ENCODE measurements around the gene CBY2.
"Not testable (repeated sequence)": the region's sequence is repeated elsewhere in the genome, so short reads cannot be mapped to it uniquely, and the experiment has no call there.

Gene CBY2, protein sequence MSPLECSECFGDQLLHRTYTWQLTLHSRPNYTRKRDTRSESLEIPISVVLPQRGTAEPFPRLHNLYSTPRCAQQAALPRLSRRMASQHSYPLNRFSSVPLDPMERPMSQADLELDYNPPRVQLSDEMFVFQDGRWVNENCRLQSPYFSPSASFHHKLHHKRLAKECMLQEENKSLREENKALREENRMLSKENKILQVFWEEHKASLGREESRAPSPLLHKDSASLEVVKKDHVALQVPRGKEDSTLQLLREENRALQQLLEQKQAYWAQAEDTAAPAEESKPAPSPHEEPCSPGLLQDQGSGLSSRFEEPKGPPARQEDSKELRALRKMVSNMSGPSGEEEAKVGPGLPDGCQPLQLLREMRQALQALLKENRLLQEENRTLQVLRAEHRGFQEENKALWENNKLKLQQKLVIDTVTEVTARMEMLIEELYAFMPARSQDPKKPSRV

DNA sequence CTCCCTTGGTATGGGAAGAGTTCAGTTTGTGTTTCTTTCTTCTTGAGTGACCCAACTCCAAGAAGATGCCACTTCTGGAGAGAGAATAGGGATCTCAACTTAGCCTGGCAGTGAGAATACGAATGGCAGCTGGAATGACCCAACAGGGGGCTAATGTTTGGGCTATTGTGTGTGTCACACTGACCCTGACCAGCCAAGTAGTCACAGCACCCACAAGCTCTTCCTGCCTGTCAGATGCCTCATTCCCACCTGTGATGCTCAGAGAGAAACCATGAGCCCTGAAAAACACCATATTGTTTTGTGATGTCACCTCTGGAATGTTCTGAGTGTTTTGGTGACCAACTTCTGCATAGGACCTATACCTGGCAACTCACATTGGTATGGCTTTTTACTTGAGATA is at the start of gene CBY2:
TSS of gene CBY2 (plus strand) at position 233 of the 400 bp plus-strand sequence. CDS start at position 304, 71 bp downstream.
- no peak for DNase-seq

DNA sequence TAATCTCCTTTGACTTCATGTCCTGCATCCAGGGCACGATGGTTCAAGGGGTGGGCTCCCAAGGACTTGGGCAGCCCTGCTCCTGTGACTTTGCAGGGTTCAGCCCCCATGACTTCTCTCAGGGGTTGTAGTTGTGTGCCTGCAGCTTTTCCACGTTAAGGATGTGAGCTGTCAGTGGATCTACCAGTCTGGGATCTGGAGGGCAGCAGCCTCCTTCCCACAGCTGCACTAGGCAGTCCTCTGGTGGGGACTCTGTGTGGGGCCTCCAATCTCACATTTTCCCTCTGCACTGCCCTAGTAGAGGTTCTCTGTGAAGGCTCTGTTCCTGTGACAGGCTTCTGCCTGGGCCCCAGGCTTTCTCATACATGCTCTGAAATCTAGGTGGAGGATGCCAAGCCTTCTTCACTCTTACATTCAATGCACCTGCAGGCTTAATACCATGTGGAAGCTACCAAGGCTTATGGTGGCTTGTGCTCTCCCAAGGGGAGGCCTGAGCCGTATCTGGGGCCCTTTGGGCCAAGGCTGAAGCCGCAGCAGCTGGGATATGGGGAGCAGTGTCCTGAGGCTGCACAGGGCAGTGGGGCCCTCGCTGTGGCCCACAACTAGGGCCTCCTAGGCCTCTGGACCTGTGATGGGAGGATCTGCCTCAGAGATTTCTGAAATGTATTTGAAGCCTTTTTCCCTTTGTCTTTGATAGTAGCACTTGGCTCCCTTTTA is 47.3 kb upstream of the CBY2 start:
- DNase-seq = no peak

DNA sequence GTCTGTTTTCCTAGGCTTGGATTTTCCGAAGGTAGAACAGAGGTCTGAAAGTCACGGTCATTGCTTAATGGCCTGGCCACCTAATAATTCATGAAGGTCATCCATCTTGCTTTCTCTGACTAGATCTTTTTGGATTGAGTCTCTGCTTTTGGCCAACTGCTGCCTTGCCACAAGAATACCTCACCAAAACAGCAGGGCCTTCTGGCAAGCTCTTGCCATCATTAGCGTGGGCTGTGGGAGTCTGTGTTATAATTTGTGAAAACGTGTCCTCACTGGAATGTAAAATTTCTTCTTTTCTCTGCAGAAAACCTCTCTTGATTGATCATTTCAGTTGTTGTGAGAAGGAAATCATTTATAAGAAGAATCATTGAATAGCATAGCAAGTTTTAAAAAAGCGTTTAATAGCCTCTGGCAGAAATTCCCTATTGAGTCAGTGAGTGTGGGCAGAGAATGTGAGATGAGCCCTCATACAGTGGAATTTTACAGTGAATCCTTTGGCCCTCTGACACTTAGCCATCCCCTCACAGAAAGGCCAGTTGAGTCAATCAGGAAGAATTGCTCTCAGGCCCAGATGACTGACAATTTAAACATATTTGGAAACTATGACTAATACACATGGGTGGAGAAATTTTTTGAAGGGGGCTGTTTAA is 43.4 kb upstream of the CBY2 start:
- DNase-seq = no peak

DNA sequence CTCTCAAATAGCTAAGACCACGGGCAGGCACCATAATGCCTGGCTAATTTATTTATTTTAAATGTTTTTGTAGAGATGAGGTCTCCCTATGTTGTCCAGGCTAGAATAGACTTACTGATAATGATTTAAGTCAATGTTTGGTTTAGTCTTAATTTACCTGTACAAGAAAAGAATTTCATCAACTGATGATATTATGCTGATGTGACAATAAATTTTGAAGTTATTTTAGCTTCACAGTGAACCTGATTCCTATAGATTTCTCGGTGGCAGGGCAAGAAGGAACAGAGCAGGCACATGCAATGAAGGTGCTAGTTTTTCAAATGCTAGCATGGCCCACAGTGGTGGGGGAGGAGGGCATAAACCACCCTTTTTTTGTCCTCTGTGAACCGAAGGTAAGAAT is 42.6 kb upstream of the CBY2 start:
- no peak for DNase-seq

DNA sequence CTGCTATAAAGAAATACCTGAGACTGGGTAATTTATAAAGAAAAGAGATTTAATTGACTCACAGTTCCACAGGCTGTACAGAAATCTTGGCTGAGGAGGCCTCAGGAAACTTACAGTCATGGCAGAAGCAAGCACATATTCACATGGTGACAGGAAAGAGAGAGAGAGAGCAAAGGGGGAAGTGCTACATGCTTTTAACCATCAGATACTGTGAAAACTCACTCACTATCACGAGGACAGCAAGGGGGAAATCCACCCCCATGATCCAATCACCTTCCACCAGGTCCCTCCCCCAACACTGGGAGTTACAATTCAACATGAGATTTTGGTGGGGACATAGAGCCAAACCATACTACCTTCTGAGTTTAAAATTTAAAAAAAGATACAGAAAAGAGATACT is 41.7 kb upstream of the CBY2 start:
- peak; percentile 7 to 20 for DNase-seq

DNA sequence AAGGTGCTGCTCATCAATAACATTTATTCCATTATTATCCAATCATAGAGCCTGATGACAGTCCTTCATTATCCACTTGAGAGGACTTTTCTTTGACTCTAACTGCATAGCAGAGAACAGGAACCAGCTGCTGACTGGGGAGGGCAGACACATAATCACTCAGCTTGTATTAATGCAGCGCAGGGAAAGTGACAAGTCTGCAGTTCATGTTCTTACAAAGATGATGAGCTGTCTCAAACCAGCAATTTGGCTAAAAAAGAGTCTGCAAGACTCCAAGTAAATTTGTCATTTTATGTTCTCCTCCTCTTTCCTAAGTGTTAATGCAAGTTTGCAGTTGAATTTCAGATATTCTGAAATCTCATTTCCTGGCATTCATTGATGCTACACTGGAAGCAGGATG is 40.0 kb upstream of the CBY2 start:
- DNase-seq = no peak

DNA sequence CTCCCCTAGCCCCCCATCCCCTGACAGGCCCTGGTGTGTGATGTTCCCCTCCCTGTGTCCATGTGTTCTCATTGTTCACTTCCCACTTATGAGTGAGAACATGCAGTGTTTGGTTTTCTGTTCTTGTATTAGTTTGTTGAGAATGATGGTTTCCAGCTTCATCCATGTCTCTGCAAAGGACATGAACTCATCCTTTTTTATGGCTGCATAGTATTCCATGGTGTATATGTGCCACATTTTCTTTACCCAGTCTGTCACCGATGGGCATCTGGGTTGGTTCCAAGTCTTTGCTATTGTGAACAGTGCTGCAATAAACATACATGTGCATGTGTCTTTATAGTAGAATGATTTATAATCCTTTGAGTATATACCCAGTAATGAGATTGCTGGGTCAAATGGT is 39.2 kb upstream of the CBY2 start:
- not testable (repeated sequence) for DNase-seq

DNA sequence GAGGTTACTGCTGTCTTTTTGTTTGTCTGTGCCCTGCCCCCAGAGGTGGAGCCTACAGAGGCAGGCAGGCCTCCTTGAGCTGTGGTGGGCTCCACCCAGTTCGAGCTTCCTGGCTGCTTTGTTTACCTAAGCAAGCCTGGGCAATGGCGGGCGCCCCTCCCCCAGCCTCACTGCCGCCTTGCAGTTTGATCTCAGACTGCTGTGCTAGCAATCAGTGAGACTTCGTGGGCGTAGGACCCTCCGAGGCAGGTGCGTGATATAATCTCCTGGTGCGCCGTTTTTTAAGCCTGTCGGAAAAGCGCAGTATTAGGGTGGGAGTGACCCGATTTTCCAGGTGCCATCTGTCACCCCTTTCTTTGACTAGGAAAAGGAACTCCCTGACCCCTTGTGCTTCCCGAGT is 32.5 kb upstream of the CBY2 start:
- not testable (repeated sequence) for DNase-seq

DNA sequence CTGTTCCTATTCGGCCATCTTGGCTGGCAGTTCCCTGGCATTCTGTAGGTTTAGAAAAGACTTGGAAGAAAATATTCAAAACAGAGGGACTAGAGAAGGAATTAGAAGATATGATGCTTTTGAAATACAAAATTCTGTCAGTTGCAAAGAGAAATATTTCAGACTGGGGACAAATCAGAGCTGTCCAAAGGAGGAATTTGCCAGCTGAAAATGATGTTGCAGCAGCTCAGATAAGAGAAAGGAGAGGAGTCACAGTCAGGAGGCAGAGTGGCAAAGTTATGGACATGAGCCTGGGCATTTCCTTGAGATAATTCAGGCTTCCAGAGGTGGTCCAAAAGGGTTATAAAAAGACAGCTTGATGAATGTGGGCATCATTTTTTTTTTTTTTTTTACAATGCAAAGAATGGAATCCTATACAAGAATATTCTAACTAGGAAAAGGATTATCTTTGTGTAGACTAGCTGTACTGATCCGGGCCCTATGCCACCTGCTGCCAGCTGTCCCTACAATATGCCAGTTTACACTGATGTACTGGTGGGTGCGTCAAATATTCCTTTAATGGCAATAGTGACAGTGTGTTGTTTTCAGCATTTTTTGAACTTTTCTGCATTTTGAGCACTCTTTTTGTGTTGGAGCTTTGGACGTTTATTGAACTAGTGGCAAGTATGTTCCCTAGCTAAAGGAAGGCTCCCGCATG is 31.8 kb upstream of the CBY2 start:
- no peak for DNase-seq

DNA sequence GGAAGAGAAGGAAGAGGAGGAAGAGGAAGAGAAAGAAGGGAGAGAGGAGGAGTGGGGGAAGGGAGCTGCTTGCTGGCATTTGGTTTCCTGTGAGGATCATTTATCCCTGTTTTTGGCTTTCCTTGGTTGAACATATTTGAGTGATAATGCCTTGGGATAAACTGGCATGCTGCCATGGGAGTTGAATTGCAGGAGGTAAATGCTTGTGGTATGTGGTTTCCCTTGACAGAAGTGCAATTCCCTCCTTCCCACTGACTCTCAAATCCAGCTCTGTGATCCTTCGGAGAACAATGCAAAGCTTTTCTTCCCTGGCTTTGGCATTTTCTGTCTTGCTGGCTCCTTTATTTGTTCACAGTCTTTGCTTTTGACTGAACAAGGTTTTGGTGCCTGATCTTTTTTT is 27.2 kb upstream of the CBY2 start:
- no peak for DNase-seq

DNA sequence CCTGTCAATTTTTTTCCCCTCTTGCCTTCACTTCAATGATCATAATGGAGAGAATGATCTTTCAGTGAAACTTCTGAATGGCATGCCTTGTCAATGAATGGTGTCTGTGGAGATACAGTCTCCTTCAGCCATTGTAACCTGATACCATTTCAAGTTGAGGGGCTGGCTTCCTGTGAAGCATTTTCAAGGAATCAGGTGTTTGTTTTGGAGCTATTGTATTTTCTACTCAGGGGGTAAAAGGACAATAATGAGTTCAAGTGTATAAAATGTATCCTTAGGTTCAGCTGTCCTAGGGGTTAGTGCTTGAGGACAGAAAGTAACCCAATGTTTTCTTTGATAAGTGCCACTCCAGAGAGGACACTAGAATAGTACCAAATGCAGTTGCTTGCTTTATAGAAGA is 23.8 kb upstream of the CBY2 start:
- no peak for DNase-seq

DNA sequence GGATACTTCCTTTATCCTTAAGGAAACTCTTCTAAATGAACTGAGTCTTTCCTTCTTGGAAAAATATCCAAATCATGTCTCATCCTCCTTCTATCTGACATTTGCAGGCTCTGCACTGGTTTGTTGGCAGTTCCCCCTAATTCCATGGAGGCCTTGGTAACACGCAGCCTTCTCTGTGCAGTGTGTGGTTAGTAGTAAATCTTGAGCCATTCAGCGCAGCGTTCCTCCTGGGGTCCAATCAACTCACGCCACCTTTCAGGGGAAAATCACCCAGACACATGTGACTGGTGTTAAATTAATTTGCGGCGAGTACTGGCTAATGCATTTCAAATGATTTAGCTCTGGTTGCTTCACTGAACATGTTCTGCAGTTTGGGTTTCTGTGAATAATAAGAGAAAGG is 21.0 kb upstream of the CBY2 start:
- no peak for DNase-seq

DNA sequence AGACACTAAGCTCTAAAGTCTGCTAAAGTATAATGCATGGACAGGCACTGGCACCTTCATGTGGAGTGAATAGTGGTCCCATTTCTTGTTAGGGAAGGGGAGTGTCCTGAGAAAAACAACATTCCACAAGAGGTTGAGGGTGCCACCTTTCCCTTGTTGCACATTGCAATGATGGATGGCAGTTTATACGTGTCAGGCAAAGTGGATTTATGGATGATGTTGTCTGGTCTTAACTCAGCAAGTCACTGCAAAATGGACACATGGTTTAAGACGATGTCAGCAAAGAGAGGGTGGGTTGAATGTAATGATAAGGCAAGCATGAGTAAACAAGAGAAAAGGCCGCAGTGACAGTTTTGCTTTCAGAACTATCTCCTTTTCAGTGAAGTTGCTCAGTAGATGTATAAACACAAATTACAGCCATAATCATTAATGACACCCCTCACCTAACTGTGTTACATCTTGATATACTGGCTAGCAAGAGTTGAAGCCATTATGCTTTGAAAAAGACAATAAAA is 19.6 kb upstream of the CBY2 start:
- no peak for DNase-seq

DNA sequence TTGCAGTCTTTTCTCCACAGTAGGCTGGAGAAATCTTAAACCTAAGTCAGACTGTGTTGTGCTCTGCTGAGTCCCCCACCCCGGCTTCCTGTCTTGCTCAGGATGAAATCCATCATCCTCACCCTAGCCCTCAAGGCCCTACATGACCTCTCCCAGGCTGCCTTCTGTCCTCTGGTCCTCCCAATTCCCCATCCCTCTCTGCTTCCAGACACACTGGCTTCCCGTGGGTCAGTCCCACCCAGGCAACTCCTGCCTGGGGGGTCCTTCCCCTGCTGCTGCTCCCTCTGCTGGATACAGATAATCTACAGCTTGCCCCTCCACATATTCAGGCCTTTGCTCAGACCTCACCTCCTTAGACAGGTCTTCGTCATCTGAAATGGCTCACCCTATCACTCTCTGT is 18.4 kb upstream of the CBY2 start:
- peak in 1 of 2 experiments; percentile 3 for DNase-seq

DNA sequence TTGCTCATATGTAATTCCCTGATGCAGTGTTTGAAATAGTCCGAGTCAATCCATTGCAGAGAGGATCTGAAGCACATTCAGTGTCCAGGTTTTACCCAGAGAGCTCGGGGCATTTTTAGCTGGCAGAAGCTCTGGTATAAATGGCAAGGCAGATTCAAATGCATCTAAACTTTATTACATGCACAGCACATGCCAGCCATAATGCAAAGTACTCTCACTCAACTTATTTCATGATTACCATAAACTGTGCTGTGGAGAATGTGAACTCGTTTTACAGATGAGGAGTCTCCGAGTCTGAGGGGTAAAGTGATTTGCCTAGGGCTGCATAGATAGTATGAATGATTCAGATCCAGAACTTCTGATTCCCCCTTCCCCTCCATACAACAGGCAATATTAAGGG is 13.5 kb upstream of the CBY2 start:
- no peak for DNase-seq

DNA sequence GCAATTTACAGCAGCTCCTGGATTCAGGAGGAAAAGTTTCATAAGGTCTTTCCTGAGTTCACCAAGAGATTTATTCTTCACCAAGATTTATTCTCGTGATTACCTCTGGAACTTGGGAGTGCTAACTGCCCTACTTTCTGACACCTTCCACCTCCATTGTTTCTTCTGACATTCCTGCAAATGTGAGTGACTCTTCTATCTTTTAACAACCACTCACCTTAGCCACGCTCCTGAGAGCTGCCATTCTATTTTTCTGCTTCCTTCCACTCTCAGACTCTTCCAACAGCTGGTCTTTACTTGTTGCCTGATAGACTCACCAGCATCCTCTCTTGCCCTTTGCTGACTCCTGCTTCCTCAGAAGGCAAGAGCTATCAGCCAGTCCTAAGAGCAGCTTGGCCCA is 11.5 kb upstream of the CBY2 start:
- no peak for DNase-seq

DNA sequence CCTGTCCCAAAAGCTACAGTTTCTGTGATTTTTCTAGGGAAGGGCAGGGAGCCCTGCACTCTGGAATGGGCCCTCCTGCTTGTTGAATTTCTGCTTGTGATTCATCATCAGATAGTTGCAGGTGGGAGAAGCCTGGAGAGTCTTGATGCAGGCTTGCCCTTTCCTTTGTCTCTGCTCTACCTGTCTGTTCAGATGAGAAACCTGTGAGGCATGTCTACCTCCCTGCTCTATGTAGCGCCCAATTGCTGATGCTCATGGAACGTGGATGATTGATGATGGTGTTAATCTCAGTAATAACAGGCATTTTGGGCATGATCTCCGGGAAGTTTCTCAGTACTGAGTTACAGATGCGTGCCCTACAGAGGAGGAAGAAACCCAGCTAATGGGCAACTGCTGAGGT is 10.9 kb upstream of the CBY2 start:
- DNase-seq = no peak

DNA sequence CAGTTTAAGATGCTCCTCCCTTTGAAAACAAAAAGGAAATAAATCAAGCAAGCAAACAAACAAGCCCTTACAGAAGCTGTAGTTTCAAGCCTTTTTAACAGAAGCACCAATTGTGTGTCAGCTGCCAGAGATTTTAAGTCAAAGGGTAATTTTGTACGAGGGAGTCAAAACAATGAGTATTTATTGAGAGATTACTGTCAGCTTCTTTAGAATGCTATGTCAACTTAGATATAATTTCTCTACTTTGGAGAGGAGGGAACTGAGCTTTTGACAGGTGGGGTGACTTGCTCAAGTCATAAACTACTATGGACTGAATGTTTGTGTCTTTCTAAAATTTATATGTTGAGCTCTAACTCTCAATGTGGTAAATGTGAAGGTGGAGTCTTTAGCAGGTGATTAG is 10.5 kb upstream of the CBY2 start:
- DNase-seq = no peak

DNA sequence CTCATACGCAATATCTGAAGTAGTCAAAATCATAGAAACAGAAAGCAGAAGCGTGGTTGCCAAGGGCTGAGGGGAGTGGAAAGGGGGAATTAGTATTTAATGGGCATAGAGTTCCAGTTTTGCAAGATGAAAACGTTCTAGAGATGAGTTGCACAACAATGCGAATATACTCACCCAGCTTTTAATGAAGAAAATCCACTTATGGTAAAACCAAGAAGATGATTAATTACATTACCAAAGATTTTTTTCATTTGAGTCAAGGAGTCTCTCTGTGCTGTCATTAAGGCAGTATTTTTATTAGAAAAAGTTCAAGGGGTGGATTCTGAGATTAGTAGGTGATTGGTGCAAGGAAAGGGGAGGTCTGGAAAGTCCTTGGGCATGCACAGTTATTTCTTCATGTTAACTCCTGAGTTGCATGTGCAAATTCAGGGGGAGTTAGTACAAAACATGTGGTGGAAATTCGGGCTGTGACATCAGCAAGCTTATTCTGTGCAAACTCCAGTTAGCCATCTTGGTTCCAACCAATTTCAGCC is 6.9 kb upstream of the CBY2 start:
- no peak for DNase-seq

DNA sequence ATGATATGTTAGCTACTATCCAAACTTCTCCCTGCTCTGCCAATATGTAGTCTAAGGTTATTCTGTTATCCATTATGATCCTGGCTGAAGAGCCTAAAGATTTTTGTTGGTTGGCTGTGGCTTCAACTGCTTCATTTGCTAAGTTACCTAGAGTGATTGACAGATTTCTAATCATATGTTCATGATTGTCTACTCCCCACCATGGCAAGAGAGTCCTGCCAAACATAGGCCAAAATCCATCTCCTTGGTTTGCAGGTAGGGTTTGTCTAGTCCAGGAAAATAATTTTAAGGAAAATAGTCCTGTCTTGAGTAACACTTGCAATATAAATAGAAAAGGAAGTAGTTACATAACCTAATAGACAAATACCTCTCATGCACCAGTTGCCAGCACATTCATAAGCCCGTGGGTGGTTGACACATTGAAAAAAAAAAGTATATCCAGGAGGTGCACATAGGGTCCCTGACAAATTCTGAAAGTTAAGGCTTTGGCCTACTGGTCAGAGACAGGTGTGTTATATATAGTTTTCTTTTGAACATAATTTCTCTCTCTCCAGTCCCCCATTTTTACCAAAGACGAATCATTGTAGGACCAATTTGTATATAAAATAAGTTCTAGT is 5.4 kb upstream of the CBY2 start:
- no peak for DNase-seq

DNA sequence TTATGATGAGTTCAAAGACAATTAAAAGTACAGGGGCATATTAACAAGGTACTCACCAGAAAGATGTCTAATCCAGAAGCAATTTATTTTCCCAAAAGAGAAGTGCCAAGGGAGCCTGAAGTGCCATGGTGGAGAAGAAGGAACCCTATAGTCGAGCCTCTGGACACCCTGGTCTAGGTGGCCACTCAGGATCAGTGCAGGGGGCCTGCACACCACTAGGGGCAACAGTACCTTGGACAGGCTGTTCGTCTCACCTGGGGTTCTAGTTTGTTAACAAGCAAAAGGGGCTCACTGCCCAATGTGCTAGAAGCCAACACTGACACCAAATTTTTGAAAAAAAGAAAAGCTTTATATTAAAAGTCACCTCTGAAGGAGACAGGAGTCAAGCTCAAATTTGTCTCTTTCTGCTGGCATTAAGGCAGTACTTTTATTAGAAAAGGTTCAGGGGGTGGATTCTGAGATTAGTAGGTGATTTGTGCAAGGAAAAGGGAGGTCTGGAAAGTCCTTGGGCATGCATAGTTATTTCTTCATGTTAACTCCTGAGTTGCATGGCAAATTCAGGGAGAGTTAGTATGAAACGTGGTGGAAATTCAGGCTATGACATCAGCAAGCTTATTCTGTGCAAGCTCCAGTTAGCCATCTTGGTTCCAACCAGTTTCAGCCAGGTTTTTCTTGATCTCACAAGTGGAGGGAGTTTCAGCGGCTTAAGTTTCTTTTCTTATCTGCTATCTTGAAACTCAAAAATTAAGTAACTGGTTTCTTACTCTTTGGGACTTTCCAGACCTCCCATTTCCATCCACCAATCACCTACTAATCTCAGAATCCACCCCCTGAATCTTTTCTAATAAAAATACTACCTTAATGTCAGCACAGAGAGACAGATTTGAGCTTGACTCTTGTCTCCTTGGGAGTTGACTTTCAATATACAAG is 884 bp upstream of the CBY2 start:
- DNase-seq = no peak
